ENCODE data around the gene ATXN1. TPM values are rescaled to one million over a fixed set of nuclear protein-coding genes. Genes with fewer than 3 reads are reported as not detected.

ATXN1 gene
- total RNA-seq, 4 donors from 2014 or later: 21.0 to 102 (median 51.1) TPM

- no peaks in the 10 kb centered on the region for H3K9me3 ChIP-seq
- no peaks in the 10 kb centered on the region for H3K4me1 ChIP-seq
- TF ChIP-seq POLR2A (IDR thresholded peaks at IDR 0.05) (no peak), CTCF (IDR thresholded peaks at IDR 0.05) (no peak)
- intact Hi-C loops (cut with DNase I; ENCODE audit: low total_unique reads): no loop called here
- no peak overlapping the region for H3K27ac ChIP-seq
- H3K36me3 ChIP-seq: no peaks in the 10 kb centered on the region
- H3K4me3 ChIP-seq: no peak overlapping the region
- no peak for DNase-seq
- no peaks in the 10 kb centered on the region for H3K27me3 ChIP-seq
Observed at GRCh38 chr6:16481697-16482399, 279.4 kb downstream of the ATXN1 start.

- no peak for TF ChIP-seq CTCF (IDR thresholded peaks at IDR 0.05)
- no peak for TF ChIP-seq POLR2A (IDR thresholded peaks at IDR 0.05)
- DNase-seq: no peak
- H3K9me3 ChIP-seq: no peaks in the 10 kb centered on the region
- no peaks in the 10 kb centered on the region for H3K27me3 ChIP-seq
- no peaks in the 10 kb centered on the region for H3K36me3 ChIP-seq
- no peaks in the 10 kb centered on the region for H3K4me1 ChIP-seq
- no peak overlapping the region for H3K4me3 ChIP-seq
- H3K27ac ChIP-seq: no peak overlapping the region
- intact Hi-C loops (cut with DNase I; ENCODE audit: low total_unique reads): no loop called here
Observed at GRCh38 chr6:16480763-16481560, 280.3 kb downstream of the ATXN1 start.

GRCh38 chr6:16477367-16478149 lies 283.7 kb downstream of the ATXN1 start:
- TF ChIP-seq CTCF (IDR thresholded peaks at IDR 0.05): no peak
- TF ChIP-seq POLR2A (IDR thresholded peaks at IDR 0.05): no peak
- no peaks in the 10 kb centered on the region for H3K4me1 ChIP-seq
- no peaks in the 10 kb centered on the region for H3K36me3 ChIP-seq
- no peak overlapping the region for H3K4me3 ChIP-seq
- no peaks in the 10 kb centered on the region for H3K27me3 ChIP-seq
- intact Hi-C loops (cut with DNase I; ENCODE audit: low total_unique reads): no loop called here
- no peak for DNase-seq
- no peaks in the 10 kb centered on the region for H3K9me3 ChIP-seq
- no peak overlapping the region for H3K27ac ChIP-seq

- TF ChIP-seq CTCF (IDR thresholded peaks at IDR 0.05) (no peak), POLR2A (IDR thresholded peaks at IDR 0.05) (no peak)
- Histone ChIP-seq H3K4me1 (no peaks in the 10 kb centered on the region), H3K27me3 (no peaks in the 10 kb centered on the region), H3K4me3 (no peak overlapping the region), H3K27ac (no peak overlapping the region), H3K9me3 (no peaks in the 10 kb centered on the region), H3K36me3 (no peaks in the 10 kb centered on the region)
- DNase-seq: no peak
- intact Hi-C loops (cut with DNase I; ENCODE audit: low total_unique reads): no loop called here
Observed at GRCh38 chr6:16476861-16477260, 284.4 kb downstream of the ATXN1 start.

- H3K9me3 ChIP-seq: no peaks in the 10 kb centered on the region
- H3K4me1 ChIP-seq: no peaks in the 10 kb centered on the region
- H3K4me3 ChIP-seq: no peak overlapping the region
- no peaks in the 10 kb centered on the region for H3K36me3 ChIP-seq
- TF ChIP-seq POLR2A (IDR thresholded peaks at IDR 0.05): no peak
- TF ChIP-seq CTCF (IDR thresholded peaks at IDR 0.05): no peak
- no peak overlapping the region for H3K27ac ChIP-seq
- intact Hi-C loops (cut with DNase I; ENCODE audit: low total_unique reads): no loop called here
- DNase-seq: no peak
- no peaks in the 10 kb centered on the region for H3K27me3 ChIP-seq
Observed at GRCh38 chr6:16475494-16475781, 285.8 kb downstream of the ATXN1 start.
